GM23248 (cell line): ENCODE data around the gene YPEL2. TPM values are rescaled to one million over a fixed set of nuclear protein-coding genes. Genes with fewer than 3 reads are reported as not detected.
A peak's percentile ranks its signal among the peaks of the same experiment; 100 is the strongest.

Experiments
- DNase-seq: peaks from one replicate; pipeline ENCODE4 v3.0.0-alpha.2; 2015
- H2AFZ ChIP-seq: fragments of 200-600 bp; sonication (generic); 2 replicates; pipeline ENCODE4 v1.6.1; 2016; ENCODE audit warnings: antibody characterized with exemption
- H3F3A ChIP-seq: fragments of 200-600 bp; sonication (generic); 2 replicates; pipeline ENCODE4 v1.6.1; 2016; ENCODE audit warnings: mild to moderate bottlenecking, antibody characterized with exemption, mixed run types; ENCODE audit not compliant: insufficient read depth
- H3K27ac ChIP-seq: fragments of 200-600 bp; sonication (generic); 2 replicates; pipeline ENCODE4 v1.5.1; 2016; ENCODE audit warnings: mild to moderate bottlenecking
- H3K27me3 ChIP-seq: fragments of 200-600 bp; sonication (generic); replicated peaks from 2 replicates; pipeline ENCODE4 v1.6.1; 2016; ENCODE audit warnings: mild to moderate bottlenecking; ENCODE audit not compliant: insufficient read depth
- H3K36me3 ChIP-seq: fragments of 200-600 bp; sonication (generic); 2 replicates; pipeline ENCODE4 v1.6.1; 2016; ENCODE audit warnings: low read depth, mild to moderate bottlenecking
- H3K4me1 ChIP-seq: fragments of 200-600 bp; sonication (generic); 2 replicates; pipeline ENCODE4 v1.6.1; 2016; ENCODE audit warnings: mild to moderate bottlenecking; ENCODE audit not compliant: insufficient read depth
- H3K4me2 ChIP-seq: fragments of 200-600 bp; sonication (generic); one replicate; pipeline ENCODE4 v1.6.1; 2016; ENCODE audit warnings: mild to moderate bottlenecking; ENCODE audit not compliant: unreplicated experiment
- H3K4me3 ChIP-seq: fragments of 200-600 bp; sonication (generic); 2 replicates; pipeline ENCODE4 v1.5.1; 2016; ENCODE audit warnings: mild to moderate bottlenecking
- H3K79me2 ChIP-seq: fragments of 200-600 bp; sonication (generic); 2 replicates; pipeline ENCODE4 v1.6.1; 2016; ENCODE audit warnings: mild to moderate bottlenecking; ENCODE audit not compliant: insufficient read depth
- H3K9ac ChIP-seq: fragments of 200-600 bp; sonication (generic); 2 replicates; pipeline ENCODE4 v1.6.1; 2016; ENCODE audit warnings: mild to moderate bottlenecking
- H3K9me2 ChIP-seq: fragments of 200-600 bp; sonication (generic); 2 replicates; pipeline ENCODE4 v1.6.1; 2016; ENCODE audit warnings: mixed run types, mild to moderate bottlenecking, moderate library complexity; ENCODE audit not compliant: insufficient read depth
- H3K9me3 ChIP-seq: fragments of 200-600 bp; sonication (generic); one replicate; pipeline ENCODE4 v1.6.1; 2017; ENCODE audit warnings: low read depth
- H4K20me1 ChIP-seq: fragments of 200-600 bp; sonication (generic); 2 replicates; pipeline ENCODE4 v1.6.0; 2016; ENCODE audit not compliant: insufficient read depth
- EZH2 ChIP-seq: fragments of 200-600 bp; sonication (generic); IDR thresholded peaks from 2 replicates; pipeline ENCODE4 v1.6.1; 2018; ENCODE audit warnings: antibody characterized with exemption, mild to moderate bottlenecking; ENCODE audit not compliant: insufficient read depth, poor library complexity, severe bottlenecking
- EZH2phosphoT487 ChIP-seq: fragments of 200-600 bp; sonication (generic); IDR thresholded peaks from 2 replicates; pipeline ENCODE4 v1.6.1; 2018; ENCODE audit warnings: antibody characterized with exemption, moderate library complexity, mild to moderate bottlenecking, low read depth; ENCODE audit not compliant: insufficient read depth
- WGBS, 2 experiments: methylation state at CpG; one replicate each; pipeline ENCODE4 v1.1.6; 2015 to 2017; ENCODE audit warnings: low lambda C conversion rate in 2 of 2, low coverage in 1 of 2; ENCODE audit errors: missing lambda C conversion rate in 2 of 2; 5-methylcytosine and 5-hydroxymethylcytosine counted together
- in situ Hi-C: fragments of 300-500 bp; cut with MboI; formaldehyde crosslinking; loops from 2 replicates; pipeline ENCODE4 v1.15.0; 2020
- polyA plus RNA-seq: library from polyadenylated mRNA; unstranded; fragments of >200 nt; fragmentation: Nextera tagmentation; extraction: Ambion mirVana; gene quantifications from 2 replicates; pipeline ENCODE4 v1.2.1, GENCODE V29; 2016
- total RNA-seq: library from RNA; depleted of rRNA; stranded (reverse); fragments of >200 nt; shearing (Covaris generic); gene quantifications from 2 replicates; pipeline ENCODE4 v1.2.3, GENCODE V29; 2014

Gene YPEL2
- total and polyA plus RNA-seq, 2 experiments from 2014 or later = 5.8 to 9.6 TPM

DNA sequence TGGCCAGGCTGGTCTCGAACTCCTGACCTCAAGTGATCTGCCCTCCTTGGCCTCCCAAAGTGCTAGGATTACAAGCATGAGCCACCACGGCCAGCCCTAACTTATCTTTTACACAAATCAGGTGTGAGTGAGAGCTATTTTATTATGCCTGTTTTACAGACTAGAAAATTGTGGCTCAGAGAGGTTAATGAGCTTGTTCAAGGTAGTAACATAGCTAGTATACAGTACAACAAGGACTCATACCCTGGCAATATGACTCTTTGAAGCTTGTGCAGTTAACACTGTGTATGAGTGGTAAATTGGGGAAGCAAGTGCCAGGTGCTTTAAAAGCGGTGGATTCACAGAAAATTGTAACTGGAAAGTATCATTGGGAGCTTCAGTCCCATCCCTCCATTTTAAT lies 49.0 kb downstream of the YPEL2 start:
- no peaks in the 10 kb centered on the region for H4K20me1 ChIP-seq
- no peak overlapping the region for H2AFZ ChIP-seq
- H3F3A ChIP-seq = peaks cover 6% of the 10 kb centered on the region; the same call in 1 of the 2 replicates
- TF ChIP-seq EZH2phosphoT487 = no peak
- TF ChIP-seq EZH2 = no peak
- in situ Hi-C loops = no loop called here
- no peak overlapping the region for H3K27ac ChIP-seq
- no peak overlapping the region for H3K4me2 ChIP-seq
- H3K4me1 ChIP-seq = peaks cover 39% of the 10 kb centered on the region
- no peak for DNase-seq
- H3K9me2 ChIP-seq = no peaks in the 10 kb centered on the region
- no peaks in the 10 kb centered on the region for H3K27me3 ChIP-seq
- H3K9ac ChIP-seq = no peak overlapping the region
- H3K79me2 ChIP-seq = peaks cover 21% of the 10 kb centered on the region; the same call in 1 of the 2 replicates
- no peaks in the 10 kb centered on the region for H3K36me3 ChIP-seq
- no peaks in the 10 kb centered on the region for H3K9me3 ChIP-seq
- 86 to 90% methylated on average over 3 of the region's 3 CpGs for WGBS, 2 experiments
- no peak overlapping the region for H3K4me3 ChIP-seq

DNA sequence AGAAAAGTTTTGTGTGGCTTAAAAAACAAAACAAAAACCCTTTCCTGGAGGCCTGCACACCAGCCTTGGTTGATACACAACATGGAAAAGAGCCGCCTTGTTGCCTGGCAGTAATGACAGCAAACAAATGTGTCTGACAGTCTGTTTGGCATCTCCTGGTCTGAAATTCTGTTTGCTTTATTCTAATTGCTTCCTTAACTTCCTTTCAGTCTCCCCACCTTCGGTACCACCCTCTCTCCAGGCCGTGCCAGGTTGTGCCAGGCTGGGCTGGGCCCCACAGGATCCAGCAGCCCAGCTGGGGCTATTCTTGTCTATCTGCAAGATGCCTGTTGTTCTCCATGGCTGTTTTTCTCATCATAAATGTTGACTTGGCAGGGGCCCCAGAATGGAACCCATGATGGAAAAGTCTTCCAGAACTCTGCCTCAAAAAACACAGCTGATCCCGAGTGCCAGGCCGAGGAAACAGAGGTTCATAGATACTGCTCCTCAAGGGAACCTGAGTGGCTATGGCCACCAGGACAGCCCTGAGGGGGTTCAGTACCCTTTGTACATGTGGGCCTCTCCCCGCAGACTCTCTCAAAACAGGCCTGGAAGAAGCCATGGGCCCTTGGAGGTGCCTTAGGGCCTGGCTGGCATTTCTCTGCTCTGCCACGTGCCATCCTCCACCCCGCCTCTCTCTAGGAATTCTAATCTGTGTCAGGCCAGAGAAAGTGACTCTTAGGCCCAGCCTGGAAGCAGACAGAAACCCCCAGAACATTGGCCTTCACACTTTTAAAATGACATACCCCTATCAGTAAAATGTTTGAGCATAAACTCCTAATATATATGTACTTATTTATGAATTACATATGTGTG lies 50.5 kb downstream of the YPEL2 start:
- peaks cover 24% of the 10 kb centered on the region for H3K4me1 ChIP-seq
- H3K4me2 ChIP-seq = no peak overlapping the region
- H3K9me2 ChIP-seq = no peaks in the 10 kb centered on the region
- WGBS, 2 experiments = 50 to 53% methylated on average over 7 to 8 of the region's 8 CpGs
- in situ Hi-C loops = no loop called here
- no peak overlapping the region for H3K9ac ChIP-seq
- peaks cover 12% of the 10 kb centered on the region; the same call in 1 of the 2 replicates for H3K79me2 ChIP-seq
- no peaks in the 10 kb centered on the region for H4K20me1 ChIP-seq
- H3F3A ChIP-seq = no peaks in the 10 kb centered on the region
- peak overlapping the region; percentile 31; the same call in 1 of the 2 replicates for H3K27ac ChIP-seq
- H3K27me3 ChIP-seq = no peaks in the 10 kb centered on the region
- H3K36me3 ChIP-seq = no peaks in the 10 kb centered on the region
- H3K4me3 ChIP-seq = no peak overlapping the region
- DNase-seq = peak; percentile 30
- TF ChIP-seq EZH2phosphoT487 = no peak
- no peak for TF ChIP-seq EZH2
- no peaks in the 10 kb centered on the region for H3K9me3 ChIP-seq
- peak overlapping the region; percentile 66 for H2AFZ ChIP-seq

DNA sequence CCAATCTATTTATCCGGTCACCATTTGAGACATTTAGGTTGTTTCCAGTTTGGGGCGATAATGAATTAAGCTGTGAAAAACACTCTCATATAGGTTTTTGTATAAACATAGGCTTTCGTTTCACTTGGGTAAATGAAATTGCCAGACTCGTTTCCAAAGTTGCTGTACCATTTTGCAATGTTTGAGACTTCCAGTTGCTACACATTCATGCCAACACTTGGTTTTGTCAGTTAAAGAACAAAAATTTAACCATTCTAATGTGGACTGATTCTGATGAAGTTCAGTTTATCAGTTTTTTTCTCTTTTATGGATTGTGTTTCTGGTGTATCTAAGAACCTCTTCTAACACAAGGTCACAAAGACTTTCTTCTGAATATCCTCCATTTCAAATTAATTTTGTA lies 52.4 kb downstream of the YPEL2 start:
- whole genome bisulfite sequencing, 2 experiments = 79% methylated on average over 4 of the region's 4 CpGs
- Histone ChIP-seq H4K20me1 (no peaks in the 10 kb centered on the region), H3K4me1 (peaks cover 5% of the 10 kb centered on the region), H3K79me2 (peaks cover 9% of the 10 kb centered on the region; the same call in 1 of the 2 replicates), H3K27me3 (no peaks in the 10 kb centered on the region), H3K4me2 (no peak overlapping the region), H3K9me2 (no peaks in the 10 kb centered on the region), H3K9ac (no peak overlapping the region), H2AFZ (no peak overlapping the region), H3K27ac (no peak overlapping the region), H3K4me3 (no peak overlapping the region), H3F3A (no peaks in the 10 kb centered on the region), H3K36me3 (no peaks in the 10 kb centered on the region), H3K9me3 (no peaks in the 10 kb centered on the region)
- TF ChIP-seq EZH2phosphoT487 (no peak), EZH2 (no peak)
- DNase-seq = no peak
- in situ Hi-C loops = no loop called here

DNA sequence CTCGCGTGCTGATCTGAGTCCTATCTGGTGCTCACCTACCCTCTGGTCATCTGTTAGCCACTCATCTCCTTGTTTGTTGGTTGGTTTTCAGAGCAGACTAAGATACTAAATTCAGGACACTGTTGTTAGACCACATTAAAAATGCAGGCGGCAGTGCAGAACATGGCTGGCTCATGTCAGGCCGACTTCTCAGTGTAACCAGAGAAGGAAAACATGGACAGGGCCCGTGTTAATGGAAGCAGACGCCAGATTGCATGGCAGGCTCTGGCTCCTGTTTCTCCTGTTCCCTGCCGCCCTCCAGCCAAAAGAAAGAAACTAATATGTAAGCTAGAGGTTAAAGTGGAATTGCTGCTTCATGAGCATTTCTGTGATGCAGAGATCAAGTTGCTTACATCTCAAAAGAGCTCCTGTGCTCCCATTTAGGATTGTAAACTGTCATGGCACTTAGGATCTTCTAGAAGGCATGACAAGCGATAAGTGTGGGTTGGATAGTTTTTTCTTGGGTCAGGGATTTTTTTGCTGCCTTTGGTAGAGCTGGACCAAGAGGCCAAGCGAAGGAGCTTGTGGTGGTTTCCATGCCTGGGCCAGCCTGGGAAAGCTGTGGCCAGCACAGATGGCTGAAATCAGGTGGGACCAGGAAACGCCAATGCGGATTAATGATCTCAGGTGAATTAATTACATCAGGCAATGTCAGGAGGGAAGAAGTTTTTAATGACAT lies 56.1 kb downstream of the YPEL2 start:
- no peaks in the 10 kb centered on the region for H3K27me3 ChIP-seq
- H3K9ac ChIP-seq = no peak overlapping the region
- in situ Hi-C loops = no loop called here
- no peaks in the 10 kb centered on the region for H3K9me3 ChIP-seq
- WGBS, 2 experiments = 51 to 55% methylated on average over 11 of the region's 11 CpGs
- no peak for TF ChIP-seq EZH2
- TF ChIP-seq EZH2phosphoT487 = no peak
- peak; percentile 24 for DNase-seq
- no peaks in the 10 kb centered on the region for H4K20me1 ChIP-seq
- no peaks in the 10 kb centered on the region for H3K9me2 ChIP-seq
- H3K79me2 ChIP-seq = 0 out of 2 replicates have a peak, but pooled peaks cover 5% of the 10 kb centered on the region
- no peak overlapping the region for H3K4me3 ChIP-seq
- no peaks in the 10 kb centered on the region for H3K36me3 ChIP-seq
- H3F3A ChIP-seq = no peaks in the 10 kb centered on the region
- H3K4me2 ChIP-seq = no peak overlapping the region
- H3K27ac ChIP-seq = no peak overlapping the region
- H2AFZ ChIP-seq = no peak overlapping the region
- no peaks in the 10 kb centered on the region for H3K4me1 ChIP-seq
